WTC11 (cell line): Measurements from ENCODE around the gene WDR1. TPM values are rescaled to one million over a fixed set of nuclear protein-coding genes. Genes with fewer than 3 reads are reported as not detected.

ENCODE experiments used
- ATAC-seq: fragments of 200-7000 bp; cut with Tn5 transposase; 2 replicates; pipeline ENCODE4 v1.10.0; 2021; ENCODE audit warnings: mild to moderate bottlenecking, moderate library complexity
- CTCF ChIA-PET: fragments of 300-600 bp; sonication (Branson Sonifier 250); formaldehyde crosslinking; loops from one replicate; lab custom pipeline; 2021; ENCODE audit warnings: antibody characterized with exemption; lab: Charles Lee
- POLR2A ChIA-PET: fragments of 350-600 bp; sonication (Branson Sonifier 250); formaldehyde crosslinking; loops from one replicate; lab custom pipeline; 2021; ENCODE audit warnings: antibody characterized with exemption; lab: Charles Lee
- DNase-seq: peaks from one replicate; pipeline ENCODE4 v3.0.0; 2021; ENCODE audit warnings: low spot score
- H3K27ac Mint-ChIP-seq: 2 replicates; pipeline ENCODE4 v1.8.0; 2021; ENCODE audit warnings: mixed read lengths
- H3K27me3 Mint-ChIP-seq: 2 replicates; pipeline ENCODE4 v1.8.0; 2021; ENCODE audit warnings: low read depth, mild to moderate bottlenecking, moderate library complexity, mixed read lengths
- H3K36me3 Mint-ChIP-seq: 2 replicates; pipeline ENCODE4 v1.8.0; 2021; ENCODE audit warnings: mixed read lengths
- H3K4me1 Mint-ChIP-seq: 2 replicates; pipeline ENCODE4 v1.8.0; 2022; ENCODE audit warnings: mixed read lengths
- H3K4me3 Mint-ChIP-seq: 2 replicates; pipeline ENCODE4 v1.8.0; 2021; ENCODE audit warnings: mild to moderate bottlenecking, moderate library complexity, mixed read lengths
- H3K9me3 Mint-ChIP-seq: 2 replicates; pipeline ENCODE4 v1.8.0; 2021; ENCODE audit warnings: mixed read lengths
- ELF4 ChIP-seq: sonication (generic); formaldehyde crosslinking; IDR thresholded peaks from 2 replicates; pipeline ENCODE4 v1.8.1; 2022; ENCODE audit warnings: low read depth, mild to moderate bottlenecking, moderate library complexity, missing genetic modification reagents
- EMX1 ChIP-seq: fragments of 250-450 bp; sonication (Bioruptor Pico); IDR thresholded peaks from 2 replicates; pipeline ENCODE4 v1.8.0; 2021; ENCODE audit warnings: mild to moderate bottlenecking
- ESRRA ChIP-seq: sonication (generic); formaldehyde crosslinking; IDR thresholded peaks from 2 replicates; pipeline ENCODE4 v1.8.1; 2022; ENCODE audit warnings: mild to moderate bottlenecking, missing genetic modification reagents, borderline replicate concordance
- ETV6 ChIP-seq: sonication (generic); formaldehyde crosslinking; IDR thresholded peaks from 2 replicates; pipeline ENCODE4 v1.8.1; 2022; ENCODE audit warnings: mild to moderate bottlenecking, missing genetic modification reagents
- FOXK1 ChIP-seq: sonication (generic); formaldehyde crosslinking; IDR thresholded peaks from 2 replicates; pipeline ENCODE4 v1.8.0; 2022; ENCODE audit warnings: mild to moderate bottlenecking, moderate library complexity, missing genetic modification reagents
- FOXP1 ChIP-seq: sonication (generic); formaldehyde crosslinking; IDR thresholded peaks from 2 replicates; pipeline ENCODE4 v1.8.0; 2022; ENCODE audit warnings: missing genetic modification reagents, mild to moderate bottlenecking, moderate library complexity, borderline replicate concordance
- MYBL2 ChIP-seq: sonication (generic); formaldehyde crosslinking; IDR thresholded peaks from 2 replicates; pipeline ENCODE4 v1.8.1; 2023; ENCODE audit warnings: mild to moderate bottlenecking, moderate library complexity, missing genetic modification reagents
- NFATC4 ChIP-seq: fragments of 250-450 bp; sonication (Bioruptor Pico); IDR thresholded peaks from 2 replicates; pipeline ENCODE4 v1.9.0; 2021; ENCODE audit warnings: mild to moderate bottlenecking
- NFE2L1 ChIP-seq: sonication (generic); formaldehyde crosslinking; IDR thresholded peaks from 2 replicates; pipeline ENCODE4 v1.8.1; 2023; ENCODE audit warnings: missing genetic modification reagents
- NR1H2 ChIP-seq: sonication (generic); formaldehyde crosslinking; IDR thresholded peaks from 2 replicates; pipeline ENCODE4 v1.9.0; 2021; ENCODE audit warnings: mild to moderate bottlenecking, moderate library complexity, missing genetic modification reagents
- NR2C2 ChIP-seq: sonication (generic); formaldehyde crosslinking; IDR thresholded peaks from 2 replicates; pipeline ENCODE4 v1.8.0; 2022; ENCODE audit warnings: mild to moderate bottlenecking, missing genetic modification reagents
- NR3C1 ChIP-seq: sonication (generic); formaldehyde crosslinking; conservative IDR thresholded peaks from 2 replicates; pipeline ENCODE4 v1.8.1; 2023; ENCODE audit warnings: low read depth, mild to moderate bottlenecking, missing genetic modification reagents
- OVOL2 ChIP-seq: fragments of 250-450 bp; sonication (Bioruptor Pico); IDR thresholded peaks from 2 replicates; pipeline ENCODE4 v1.9.0; 2021; ENCODE audit warnings: mild to moderate bottlenecking, borderline replicate concordance
- PRRX2 ChIP-seq: fragments of 250-450 bp; sonication (Bioruptor Pico); IDR thresholded peaks from 2 replicates; pipeline ENCODE4 v1.8.0; 2021; ENCODE audit warnings: mild to moderate bottlenecking
- SOX15 ChIP-seq: fragments of 250-450 bp; sonication (Bioruptor Pico); IDR thresholded peaks from 2 replicates; pipeline ENCODE4 v1.9.0; 2021; ENCODE audit warnings: mild to moderate bottlenecking
- TEAD4 ChIP-seq: sonication (generic); formaldehyde crosslinking; IDR thresholded peaks from 2 replicates; pipeline ENCODE4 v1.8.0; 2022; ENCODE audit warnings: mild to moderate bottlenecking, missing genetic modification reagents
- ZNF121 ChIP-seq: sonication (generic); formaldehyde crosslinking; IDR thresholded peaks from 2 replicates; pipeline ENCODE4 v1.8.0; 2023; ENCODE audit warnings: missing genetic modification reagents
- ZNF138 ChIP-seq: sonication (generic); formaldehyde crosslinking; conservative IDR thresholded peaks from 2 replicates; pipeline ENCODE4 v1.8.1; 2022; ENCODE audit warnings: mild to moderate bottlenecking, moderate library complexity, missing genetic modification reagents
- ZNF219 ChIP-seq: sonication (generic); formaldehyde crosslinking; IDR thresholded peaks from 2 replicates; pipeline ENCODE4 v1.8.0; 2023; ENCODE audit warnings: missing genetic modification reagents, mild to moderate bottlenecking, borderline replicate concordance
- total RNA-seq: library from RNA; stranded (reverse); gene quantifications from 3 replicates; pipeline ENCODE4 v1.2.3, GENCODE V29; 2021
- TF ChIP-seq, protein P1 (sequence below): fragments of 250-450 bp; sonication (Bioruptor Pico); IDR thresholded peaks from 2 replicates; pipeline ENCODE4 v1.9.0; 2021; ENCODE audit warnings: mild to moderate bottlenecking
- TF ChIP-seq, protein P2 (sequence below): sonication (generic); formaldehyde crosslinking; IDR thresholded peaks from 2 replicates; pipeline ENCODE4 v1.8.1; 2023; ENCODE audit warnings: mild to moderate bottlenecking, missing genetic modification reagents, moderate library complexity
- TF ChIP-seq, protein P3 (sequence below): sonication (generic); formaldehyde crosslinking; IDR thresholded peaks from 2 replicates; pipeline ENCODE4 v1.8.1; 2022; ENCODE audit warnings: mild to moderate bottlenecking, missing genetic modification reagents, moderate library complexity, borderline replicate concordance
- TF ChIP-seq, protein P4 (sequence below): fragments of 250-450 bp; sonication (Bioruptor Pico); IDR thresholded peaks from 2 replicates; pipeline ENCODE4 v1.8.0; 2021; ENCODE audit warnings: mild to moderate bottlenecking
- TF ChIP-seq, protein P5 (sequence below): sonication (generic); formaldehyde crosslinking; IDR thresholded peaks from 2 replicates; pipeline ENCODE4 v1.8.1; 2023; ENCODE audit warnings: mild to moderate bottlenecking, moderate library complexity, missing genetic modification reagents
- TF ChIP-seq, protein P6 (sequence below): sonication (generic); formaldehyde crosslinking; conservative IDR thresholded peaks from 2 replicates; pipeline ENCODE4 v1.8.1; 2023; ENCODE audit warnings: mild to moderate bottlenecking, low read depth, missing genetic modification reagents, moderate library complexity

WDR1 gene
- total RNA-seq, 1 experiment from 2014 or later, result 288 TPM

DNA sequence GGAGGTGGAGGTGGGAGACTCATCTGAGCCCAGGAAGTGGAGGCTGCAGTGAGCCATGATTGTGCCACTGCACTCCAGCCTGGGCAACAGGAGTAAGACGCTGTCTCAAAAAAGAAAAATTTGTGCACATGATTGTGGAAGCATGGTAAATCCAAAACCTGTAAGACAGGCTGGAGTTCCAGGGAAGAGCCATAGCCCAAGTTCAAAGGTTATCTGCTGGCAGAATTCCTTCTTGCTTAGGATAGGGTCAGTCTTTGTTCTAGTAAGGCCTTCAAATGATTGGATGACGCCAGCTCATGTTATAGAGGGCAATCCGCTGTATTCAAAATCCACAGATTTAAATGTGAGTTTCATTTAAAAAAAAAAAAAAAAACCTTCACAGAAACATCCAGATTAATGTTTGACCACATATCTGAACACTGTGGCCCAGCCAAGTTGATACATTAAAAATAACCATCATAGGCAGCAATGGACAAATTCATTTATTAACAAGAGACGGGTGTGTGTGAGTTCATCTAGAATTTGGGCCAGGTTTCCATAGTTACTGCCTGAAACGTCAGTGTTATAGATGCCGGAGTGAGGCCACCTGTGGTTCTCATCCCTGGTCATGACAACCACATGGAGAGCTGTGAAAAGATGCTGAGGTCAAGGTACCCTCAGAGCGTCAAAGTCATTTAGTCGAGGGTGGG, 60.1 kb downstream of the WDR1 start:
- Mint-ChIP-seq H3K4me3 (no peak overlapping the region), H3K4me1 (peaks cover 3% of the 10 kb centered on the region), H3K36me3 (no peaks in the 10 kb centered on the region), H3K9me3 (peaks cover 3% of the 10 kb centered on the region; the same call in 1 of the 2 replicates), H3K27me3 (no peaks in the 10 kb centered on the region; the same call in 1 of the 2 replicates), H3K27ac (no peak overlapping the region)
- TF ChIP-seq, protein P1, sequence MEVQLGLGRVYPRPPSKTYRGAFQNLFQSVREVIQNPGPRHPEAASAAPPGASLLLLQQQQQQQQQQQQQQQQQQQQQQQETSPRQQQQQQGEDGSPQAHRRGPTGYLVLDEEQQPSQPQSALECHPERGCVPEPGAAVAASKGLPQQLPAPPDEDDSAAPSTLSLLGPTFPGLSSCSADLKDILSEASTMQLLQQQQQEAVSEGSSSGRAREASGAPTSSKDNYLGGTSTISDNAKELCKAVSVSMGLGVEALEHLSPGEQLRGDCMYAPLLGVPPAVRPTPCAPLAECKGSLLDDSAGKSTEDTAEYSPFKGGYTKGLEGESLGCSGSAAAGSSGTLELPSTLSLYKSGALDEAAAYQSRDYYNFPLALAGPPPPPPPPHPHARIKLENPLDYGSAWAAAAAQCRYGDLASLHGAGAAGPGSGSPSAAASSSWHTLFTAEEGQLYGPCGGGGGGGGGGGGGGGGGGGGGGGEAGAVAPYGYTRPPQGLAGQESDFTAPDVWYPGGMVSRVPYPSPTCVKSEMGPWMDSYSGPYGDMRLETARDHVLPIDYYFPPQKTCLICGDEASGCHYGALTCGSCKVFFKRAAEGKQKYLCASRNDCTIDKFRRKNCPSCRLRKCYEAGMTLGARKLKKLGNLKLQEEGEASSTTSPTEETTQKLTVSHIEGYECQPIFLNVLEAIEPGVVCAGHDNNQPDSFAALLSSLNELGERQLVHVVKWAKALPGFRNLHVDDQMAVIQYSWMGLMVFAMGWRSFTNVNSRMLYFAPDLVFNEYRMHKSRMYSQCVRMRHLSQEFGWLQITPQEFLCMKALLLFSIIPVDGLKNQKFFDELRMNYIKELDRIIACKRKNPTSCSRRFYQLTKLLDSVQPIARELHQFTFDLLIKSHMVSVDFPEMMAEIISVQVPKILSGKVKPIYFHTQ (CRISPR knock-in tag), result no peak
- TF ChIP-seq NFATC4 (CRISPR knock-in tag), result no peak
- no peak for TF ChIP-seq PRRX2 (CRISPR knock-in tag)
- TF ChIP-seq ESRRA (CRISPR knock-in tag), result no peak
- no peak for TF ChIP-seq NR3C1 (CRISPR knock-in tag)
- TF ChIP-seq, protein P2, sequence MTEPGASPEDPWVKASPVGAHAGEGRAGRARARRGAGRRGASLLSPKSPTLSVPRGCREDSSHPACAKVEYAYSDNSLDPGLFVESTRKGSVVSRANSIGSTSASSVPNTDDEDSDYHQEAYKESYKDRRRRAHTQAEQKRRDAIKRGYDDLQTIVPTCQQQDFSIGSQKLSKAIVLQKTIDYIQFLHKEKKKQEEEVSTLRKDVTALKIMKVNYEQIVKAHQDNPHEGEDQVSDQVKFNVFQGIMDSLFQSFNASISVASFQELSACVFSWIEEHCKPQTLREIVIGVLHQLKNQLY (CRISPR knock-in tag), result no peak
- no peak for TF ChIP-seq NFE2L1 (CRISPR knock-in tag)
- TF ChIP-seq TEAD4 (CRISPR knock-in tag), result no peak
- no peak for TF ChIP-seq EMX1
- TF ChIP-seq ZNF138 (CRISPR knock-in tag), result no peak
- TF ChIP-seq FOXK1 (CRISPR knock-in tag), result no peak
- TF ChIP-seq OVOL2 (CRISPR knock-in tag), result no peak
- TF ChIP-seq NR1H2, result no peak
- no peak for TF ChIP-seq ETV6 (CRISPR knock-in tag)
- TF ChIP-seq, protein P3, sequence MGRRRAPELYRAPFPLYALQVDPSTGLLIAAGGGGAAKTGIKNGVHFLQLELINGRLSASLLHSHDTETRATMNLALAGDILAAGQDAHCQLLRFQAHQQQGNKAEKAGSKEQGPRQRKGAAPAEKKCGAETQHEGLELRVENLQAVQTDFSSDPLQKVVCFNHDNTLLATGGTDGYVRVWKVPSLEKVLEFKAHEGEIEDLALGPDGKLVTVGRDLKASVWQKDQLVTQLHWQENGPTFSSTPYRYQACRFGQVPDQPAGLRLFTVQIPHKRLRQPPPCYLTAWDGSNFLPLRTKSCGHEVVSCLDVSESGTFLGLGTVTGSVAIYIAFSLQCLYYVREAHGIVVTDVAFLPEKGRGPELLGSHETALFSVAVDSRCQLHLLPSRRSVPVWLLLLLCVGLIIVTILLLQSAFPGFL, result no peak
- TF ChIP-seq, protein P4, sequence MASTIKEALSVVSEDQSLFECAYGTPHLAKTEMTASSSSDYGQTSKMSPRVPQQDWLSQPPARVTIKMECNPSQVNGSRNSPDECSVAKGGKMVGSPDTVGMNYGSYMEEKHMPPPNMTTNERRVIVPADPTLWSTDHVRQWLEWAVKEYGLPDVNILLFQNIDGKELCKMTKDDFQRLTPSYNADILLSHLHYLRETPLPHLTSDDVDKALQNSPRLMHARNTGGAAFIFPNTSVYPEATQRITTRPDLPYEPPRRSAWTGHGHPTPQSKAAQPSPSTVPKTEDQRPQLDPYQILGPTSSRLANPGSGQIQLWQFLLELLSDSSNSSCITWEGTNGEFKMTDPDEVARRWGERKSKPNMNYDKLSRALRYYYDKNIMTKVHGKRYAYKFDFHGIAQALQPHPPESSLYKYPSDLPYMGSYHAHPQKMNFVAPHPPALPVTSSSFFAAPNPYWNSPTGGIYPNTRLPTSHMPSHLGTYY, result no peak
- TF ChIP-seq MYBL2 (CRISPR knock-in tag), result no peak
- TF ChIP-seq, protein P5, sequence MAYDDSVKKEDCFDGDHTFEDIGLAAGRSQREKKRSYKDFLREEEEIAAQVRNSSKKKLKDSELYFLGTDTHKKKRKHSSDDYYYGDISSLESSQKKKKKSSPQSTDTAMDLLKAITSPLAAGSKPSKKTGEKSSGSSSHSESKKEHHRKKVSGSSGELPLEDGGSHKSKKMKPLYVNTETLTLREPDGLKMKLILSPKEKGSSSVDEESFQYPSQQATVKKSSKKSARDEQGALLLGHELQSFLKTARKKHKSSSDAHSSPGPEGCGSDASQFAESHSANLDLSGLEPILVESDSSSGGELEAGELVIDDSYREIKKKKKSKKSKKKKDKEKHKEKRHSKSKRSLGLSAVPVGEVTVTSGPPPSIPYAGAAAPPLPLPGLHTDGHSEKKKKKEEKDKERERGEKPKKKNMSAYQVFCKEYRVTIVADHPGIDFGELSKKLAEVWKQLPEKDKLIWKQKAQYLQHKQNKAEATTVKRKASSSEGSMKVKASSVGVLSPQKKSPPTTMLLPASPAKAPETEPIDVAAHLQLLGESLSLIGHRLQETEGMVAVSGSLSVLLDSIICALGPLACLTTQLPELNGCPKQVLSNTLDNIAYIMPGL (CRISPR knock-in tag), result no peak
- no peak for TF ChIP-seq FOXP1 (CRISPR knock-in tag)
- ATAC-seq (no peak), DNase-seq (no peak)
- CTCF ChIA-PET, result no interaction called here
- POLR2A ChIA-PET, result no interaction called here

DNA sequence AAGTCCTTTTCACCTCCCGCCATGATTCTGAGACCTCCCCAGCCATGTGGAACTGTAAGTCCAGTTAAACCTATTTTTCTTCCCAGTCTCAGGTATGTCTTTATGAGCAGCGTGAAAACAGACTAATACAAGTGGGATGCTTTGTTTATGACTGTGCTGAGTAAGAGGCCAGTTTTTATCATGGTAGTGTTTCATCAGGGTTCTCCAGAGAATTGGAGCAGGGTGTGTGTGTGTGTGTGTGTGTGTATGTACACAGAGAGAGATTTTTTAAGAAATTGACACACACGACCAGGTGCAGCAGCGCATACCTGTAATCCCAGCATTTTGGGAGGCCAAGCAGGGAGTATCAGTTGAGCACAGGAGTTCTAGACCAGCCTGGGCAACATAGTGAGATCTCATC, 60.7 kb downstream of the WDR1 start:
- no peak for ATAC-seq
- H3K36me3 Mint-ChIP-seq, result no peaks in the 10 kb centered on the region
- H3K4me3 Mint-ChIP-seq, result no peak overlapping the region
- peaks cover 3% of the 10 kb centered on the region; the same call in 1 of the 2 replicates for H3K9me3 Mint-ChIP-seq
- peaks cover 6% of the 10 kb centered on the region for H3K4me1 Mint-ChIP-seq
- ChIA-PET CTCF (no interaction called here), POLR2A (no interaction called here)
- H3K27me3 Mint-ChIP-seq, result no peaks in the 10 kb centered on the region; the same call in 1 of the 2 replicates
- TF ChIP-seq NFE2L1 (CRISPR knock-in tag), result no peak
- TF ChIP-seq, protein P6, sequence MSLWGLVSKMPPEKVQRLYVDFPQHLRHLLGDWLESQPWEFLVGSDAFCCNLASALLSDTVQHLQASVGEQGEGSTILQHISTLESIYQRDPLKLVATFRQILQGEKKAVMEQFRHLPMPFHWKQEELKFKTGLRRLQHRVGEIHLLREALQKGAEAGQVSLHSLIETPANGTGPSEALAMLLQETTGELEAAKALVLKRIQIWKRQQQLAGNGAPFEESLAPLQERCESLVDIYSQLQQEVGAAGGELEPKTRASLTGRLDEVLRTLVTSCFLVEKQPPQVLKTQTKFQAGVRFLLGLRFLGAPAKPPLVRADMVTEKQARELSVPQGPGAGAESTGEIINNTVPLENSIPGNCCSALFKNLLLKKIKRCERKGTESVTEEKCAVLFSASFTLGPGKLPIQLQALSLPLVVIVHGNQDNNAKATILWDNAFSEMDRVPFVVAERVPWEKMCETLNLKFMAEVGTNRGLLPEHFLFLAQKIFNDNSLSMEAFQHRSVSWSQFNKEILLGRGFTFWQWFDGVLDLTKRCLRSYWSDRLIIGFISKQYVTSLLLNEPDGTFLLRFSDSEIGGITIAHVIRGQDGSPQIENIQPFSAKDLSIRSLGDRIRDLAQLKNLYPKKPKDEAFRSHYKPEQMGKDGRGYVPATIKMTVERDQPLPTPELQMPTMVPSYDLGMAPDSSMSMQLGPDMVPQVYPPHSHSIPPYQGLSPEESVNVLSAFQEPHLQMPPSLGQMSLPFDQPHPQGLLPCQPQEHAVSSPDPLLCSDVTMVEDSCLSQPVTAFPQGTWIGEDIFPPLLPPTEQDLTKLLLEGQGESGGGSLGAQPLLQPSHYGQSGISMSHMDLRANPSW (CRISPR knock-in tag), result no peak
- no peak for TF ChIP-seq SOX15 (CRISPR knock-in tag)
- TF ChIP-seq ELF4 (CRISPR knock-in tag), result no peak
- no peak for TF ChIP-seq ZNF219 (CRISPR knock-in tag)
- no peak for TF ChIP-seq NR2C2 (CRISPR knock-in tag)
- TF ChIP-seq ZNF121 (CRISPR knock-in tag), result no peak
- no peak overlapping the region for H3K27ac Mint-ChIP-seq
- no peak for DNase-seq
